ENCODE measurements around the gene GAL3ST2. TPM values are rescaled to one million over a fixed set of nuclear protein-coding genes. Genes with fewer than 3 reads are reported as not detected.
"Not testable (repeated sequence)": the region's sequence is repeated elsewhere in the genome, so short reads cannot be mapped to it uniquely, and the experiment has no call there.

The GAL3ST2 gene
- total RNA-seq, 4 donors from 2014 or later, result 0.40 TPM; not detected in 3

- 52 to 59% methylated on average over 5 to 7 of the region's 16 CpGs for WGBS, 2 donors (ENCODE audit: low coverage in 1 of 2)
- H3K27ac ChIP-seq, result no peak overlapping the region
- H3K36me3 ChIP-seq, result no peaks in the 10 kb centered on the region
- TF ChIP-seq CTCF (IDR thresholded peaks at IDR 0.05) (no peak), POLR2AphosphoS5 (IDR thresholded peaks at IDR 0.05) (no peak), EP300 (IDR thresholded peaks at IDR 0.05) (no peak), POLR2A (IDR thresholded peaks at IDR 0.05) (no peak)
- peaks cover 83% of the 10 kb centered on the region for H3K27me3 ChIP-seq
- no peak overlapping the region for H3K4me3 ChIP-seq
- no peaks in the 10 kb centered on the region for H3K9me3 ChIP-seq
- no peak for ATAC-seq
- no peaks in the 10 kb centered on the region for H3K4me1 ChIP-seq
These were observed 40.7 kb downstream of the GAL3ST2 start for GRCh38 chr2:241817126-241817820.

- not testable (repeated sequence) for H3K4me3 ChIP-seq, H3K4me1 ChIP-seq, H3K27ac ChIP-seq, ATAC-seq, H3K36me3 ChIP-seq, H3K9me3 ChIP-seq
- peaks cover 83% of the 10 kb centered on the region for H3K27me3 ChIP-seq
- 68 to 80% methylated on average over 2 to 3 of the region's 10 CpGs for WGBS, 2 donors (ENCODE audit: low coverage in 1 of 2)
These were observed 41.2 kb downstream of the GAL3ST2 start for GRCh38 chr2:241817821-241818215.

- H3K4me3 ChIP-seq, result no peak overlapping the region
- H3K4me1 ChIP-seq, result no peaks in the 10 kb centered on the region
- 72 to 93% methylated on average over 4 to 5 of the region's 25 CpGs for WGBS, 2 donors (ENCODE audit: low coverage in 1 of 2)
- no peaks in the 10 kb centered on the region for H3K36me3 ChIP-seq
- TF ChIP-seq POLR2AphosphoS5 (IDR thresholded peaks at IDR 0.05) (no peak), POLR2A (IDR thresholded peaks at IDR 0.05) (no peak), CTCF (IDR thresholded peaks at IDR 0.05) (no peak), EP300 (IDR thresholded peaks at IDR 0.05) (no peak)
- peaks cover 80% of the 10 kb centered on the region for H3K27me3 ChIP-seq
- ATAC-seq, result no peak
- no peaks in the 10 kb centered on the region for H3K9me3 ChIP-seq
- H3K27ac ChIP-seq, result no peak overlapping the region
These were observed 41.8 kb downstream of the GAL3ST2 start for GRCh38 chr2:241818229-241818942.

- Histone ChIP-seq H3K27ac (no peak overlapping the region), H3K4me3 (no peak overlapping the region), H3K4me1 (no peaks in the 10 kb centered on the region), H3K9me3 (no peaks in the 10 kb centered on the region), H3K36me3 (no peaks in the 10 kb centered on the region), H3K27me3 (peaks cover 75% of the 10 kb centered on the region)
- ATAC-seq, result no peak
- no peak for TF ChIP-seq POLR2AphosphoS5 (IDR thresholded peaks at IDR 0.05)
- TF ChIP-seq EP300 (IDR thresholded peaks at IDR 0.05), result no peak
- no peak for TF ChIP-seq POLR2A (IDR thresholded peaks at IDR 0.05)
- no peak for TF ChIP-seq CTCF (IDR thresholded peaks at IDR 0.05)
- 58% methylated on average over 6 of the region's 10 CpGs; no CpG with 5 or more reads in 1 of the 2 donors for WGBS, 2 donors (ENCODE audit: low coverage in 1 of 2)
These were observed 42.3 kb downstream of the GAL3ST2 start for GRCh38 chr2:241818943-241819270.

GRCh38 chr2:241819947-241820624 lies 43.5 kb downstream of the GAL3ST2 start:
- not testable (repeated sequence) for H3K27ac ChIP-seq, H3K36me3 ChIP-seq, ATAC-seq, H3K9me3 ChIP-seq, H3K4me1 ChIP-seq, H3K4me3 ChIP-seq
- H3K27me3 ChIP-seq, result peaks cover 63% of the 10 kb centered on the region
- WGBS, 2 donors (ENCODE audit: low coverage in 1 of 2), result no CpG with 5 or more reads among the region's 27 CpGs

Measured in gastroesophageal sphincter (tissue), 4 donors.